Stimulated activated CD4-positive, alpha-beta T cell treated with anti-CD3 and anti-CD28 coated beads, Interleukin-1b, Interleukin-23, amount 100 ng/mL, for 48 hours (primary cell): ENCODE results near the gene PRKCH.

Source experiments
- DNase-seq: peaks from one replicate; pipeline ENCODE4 v3.0.0-alpha.2; 2020

The PRKCH gene

GRCh38 chr14:61499991-61500390 lies 178.6 kb downstream of the PRKCH start:
- no peak for DNase-seq

DNA sequence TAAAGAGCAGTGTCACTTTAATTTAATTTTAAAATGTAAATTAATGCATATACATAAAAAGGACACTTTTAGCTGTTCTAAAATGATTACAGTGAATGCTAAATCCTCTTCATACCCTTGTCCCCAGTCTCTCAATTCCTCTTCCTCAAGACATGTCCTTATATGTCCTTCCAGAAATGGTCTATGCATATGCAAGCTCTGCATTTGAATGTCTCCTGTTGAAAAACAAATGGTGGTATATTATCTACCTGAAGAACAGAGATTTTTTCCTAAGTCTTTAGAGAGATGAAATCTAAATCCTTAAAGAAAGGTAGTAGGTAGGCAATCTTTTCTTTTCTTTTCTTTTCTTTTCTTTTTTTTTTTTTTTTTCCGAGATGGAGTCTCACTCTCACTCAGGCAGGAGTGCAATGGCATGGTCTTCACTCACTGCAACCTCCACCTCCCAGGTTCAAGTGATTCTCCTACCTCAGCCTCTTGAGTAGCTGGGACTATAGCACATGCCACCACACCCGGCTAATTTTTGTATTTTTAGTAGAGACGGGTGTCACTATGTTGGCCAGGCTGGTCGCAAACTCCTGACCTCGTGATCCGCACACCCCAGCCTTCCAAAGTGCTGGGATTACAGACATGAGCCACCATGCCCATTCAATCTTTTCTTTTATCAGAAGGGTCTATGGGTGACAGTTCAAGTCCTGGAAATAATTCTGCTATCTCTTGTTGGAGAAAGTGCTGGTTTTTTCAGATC lies 180.5 kb downstream of the PRKCH start:
- DNase-seq = no peak

GRCh38 chr14:61502459-61503093 lies 181.2 kb downstream of the PRKCH start:
- peak; percentile 59 for DNase-seq

GRCh38 chr14:61503167-61503801 lies 181.9 kb downstream of the PRKCH start:
- peak; percentile 83 for DNase-seq

DNA sequence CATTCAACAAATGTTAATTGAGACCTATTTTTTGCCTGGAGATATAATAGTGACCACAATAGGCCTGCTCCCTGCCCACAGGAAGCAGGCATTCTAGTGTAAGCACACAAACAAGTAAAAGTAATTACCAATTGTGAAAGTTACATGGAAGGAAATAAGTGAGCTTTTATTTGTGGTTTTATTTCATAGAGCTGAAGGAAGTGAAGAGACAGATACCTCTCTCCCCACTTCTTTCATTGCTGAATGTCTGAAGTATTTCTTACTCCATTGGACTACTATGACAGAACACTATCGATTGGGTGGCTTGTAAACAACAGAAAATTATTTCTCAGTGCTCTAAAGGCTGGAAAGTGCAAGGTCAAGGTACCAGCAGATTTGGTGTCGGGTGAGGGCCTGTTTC lies 183.5 kb downstream of the PRKCH start:
- DNase-seq = no peak

- DNase-seq = peak; percentile 35
Observed at GRCh38 chr14:61505815-61506809, 184.7 kb downstream of the PRKCH start.

DNA sequence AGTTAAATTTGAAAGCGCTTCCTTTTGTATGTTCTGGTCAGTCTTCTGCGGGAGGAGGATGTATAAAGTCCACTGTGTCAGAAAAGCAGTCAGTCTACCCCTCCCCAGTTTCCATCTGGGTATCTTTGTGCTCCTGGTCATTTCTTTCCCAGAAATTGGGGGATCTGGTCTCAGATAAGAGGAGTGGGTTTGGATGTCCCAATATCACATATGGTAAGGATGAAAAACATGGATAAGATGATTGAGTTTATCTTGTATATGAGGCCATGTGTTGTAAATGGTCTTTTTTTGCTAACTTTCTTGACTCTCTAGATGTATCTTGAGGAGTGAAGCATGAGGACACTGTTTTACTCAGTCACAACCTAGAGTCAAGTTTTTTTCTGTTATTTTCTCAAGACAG lies 187.1 kb downstream of the PRKCH start:
- DNase-seq = no peak

GRCh38 chr14:61510736-61511557 lies 189.6 kb downstream of the PRKCH start:
- peak; percentile 40 for DNase-seq

DNA sequence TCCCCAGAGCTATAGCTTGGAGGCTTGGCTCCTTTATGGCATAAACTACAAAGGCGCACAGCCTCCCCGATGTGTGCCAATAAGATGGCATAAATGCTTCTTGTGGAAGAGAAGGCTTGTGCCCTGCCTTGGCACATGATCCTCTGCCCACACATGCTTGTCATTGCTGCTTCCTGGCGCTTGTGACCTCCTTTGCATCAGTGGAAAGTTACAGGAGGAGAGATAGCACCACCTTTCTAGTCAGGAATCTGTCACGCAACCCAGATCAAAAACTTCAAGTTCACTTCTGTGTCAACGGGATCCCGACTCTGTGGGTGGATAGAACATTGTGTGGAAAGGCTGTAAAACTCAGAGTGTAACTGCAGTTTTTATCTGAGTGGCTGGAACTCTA lies 190.2 kb downstream of the PRKCH start:
- peak; percentile 84 for DNase-seq

GRCh38 chr14:61512026-61512834 lies 190.9 kb downstream of the PRKCH start:
- DNase-seq = no peak

- no peak for DNase-seq
Observed at GRCh38 chr14:61513986-61514830, 192.8 kb downstream of the PRKCH start.

DNA sequence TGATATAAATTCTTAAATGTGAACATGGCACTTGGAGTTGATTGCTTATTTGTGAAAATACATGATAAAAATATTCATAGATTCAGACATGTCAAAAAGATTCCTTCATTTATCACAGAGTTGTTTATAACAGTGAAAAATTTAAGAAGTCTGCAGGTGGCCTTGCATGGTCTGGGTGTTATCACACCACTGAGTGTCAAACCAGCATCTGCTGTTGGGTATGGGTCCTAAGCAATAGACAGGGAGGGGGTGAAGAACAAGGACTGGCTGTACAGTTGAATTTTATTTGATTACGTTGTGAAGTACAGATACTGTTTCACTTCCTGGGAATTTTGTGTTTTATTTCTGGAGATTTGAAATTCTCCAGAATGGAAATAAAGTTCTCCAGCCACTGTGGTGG lies 193.5 kb downstream of the PRKCH start:
- DNase-seq = no peak

GRCh38 chr14:61515436-61516117 lies 194.2 kb downstream of the PRKCH start:
- DNase-seq = no peak

DNA sequence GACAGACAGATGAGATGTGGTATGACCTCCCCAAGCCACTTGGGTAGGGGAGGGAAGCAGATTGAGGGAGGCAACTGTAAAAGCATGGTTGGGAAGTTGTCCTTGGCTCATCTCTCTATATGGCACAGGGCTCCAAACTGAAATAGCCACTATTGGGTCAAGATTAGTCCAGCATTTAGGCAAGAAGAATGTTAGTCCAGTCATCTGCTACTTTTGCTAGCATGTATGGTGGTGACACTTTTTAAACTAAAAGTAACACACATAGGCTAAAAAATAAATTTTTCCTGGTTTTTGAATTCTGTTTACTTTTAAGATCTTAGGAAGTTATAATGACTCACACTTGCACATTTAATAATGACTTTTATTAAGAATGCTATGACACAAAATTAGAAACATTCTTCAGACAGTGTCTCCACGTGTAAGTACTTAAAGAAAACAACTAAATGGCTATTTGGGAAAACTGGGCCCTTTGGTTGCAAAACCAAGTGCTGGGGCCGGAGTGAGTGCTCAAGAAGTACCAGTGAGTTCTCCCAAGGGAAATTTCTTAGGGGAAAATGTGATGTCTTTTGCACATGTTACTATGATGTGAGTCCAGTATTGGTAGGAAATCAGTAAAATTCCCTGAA lies 194.9 kb downstream of the PRKCH start:
- no peak for DNase-seq

- no peak for DNase-seq
Observed at GRCh38 chr14:61516964-61517653, 195.7 kb downstream of the PRKCH start.

DNA sequence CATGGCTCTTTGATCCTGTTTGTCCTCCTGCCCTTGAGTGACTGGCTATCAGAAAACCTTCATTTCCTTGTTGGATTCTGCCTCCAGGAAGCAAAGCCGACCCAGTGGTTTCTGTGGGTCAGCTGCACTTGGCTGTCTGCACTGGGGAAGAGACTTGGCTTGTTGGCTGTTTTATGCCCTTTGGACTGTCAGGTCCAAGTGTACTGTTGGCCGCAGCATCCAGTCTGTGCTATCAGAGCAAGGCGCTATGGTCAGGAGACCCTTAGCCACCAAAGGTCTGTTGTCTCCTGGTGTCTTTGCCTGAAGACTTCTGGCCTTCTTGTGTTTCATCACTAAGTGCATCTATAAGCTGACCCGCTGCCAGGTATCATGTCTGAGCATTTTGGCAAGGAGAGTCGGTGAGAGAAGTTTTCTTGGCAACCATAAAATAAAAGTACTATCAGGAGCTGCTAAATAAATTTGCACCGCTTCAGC lies 196.6 kb downstream of the PRKCH start:
- DNase-seq = no peak

DNA sequence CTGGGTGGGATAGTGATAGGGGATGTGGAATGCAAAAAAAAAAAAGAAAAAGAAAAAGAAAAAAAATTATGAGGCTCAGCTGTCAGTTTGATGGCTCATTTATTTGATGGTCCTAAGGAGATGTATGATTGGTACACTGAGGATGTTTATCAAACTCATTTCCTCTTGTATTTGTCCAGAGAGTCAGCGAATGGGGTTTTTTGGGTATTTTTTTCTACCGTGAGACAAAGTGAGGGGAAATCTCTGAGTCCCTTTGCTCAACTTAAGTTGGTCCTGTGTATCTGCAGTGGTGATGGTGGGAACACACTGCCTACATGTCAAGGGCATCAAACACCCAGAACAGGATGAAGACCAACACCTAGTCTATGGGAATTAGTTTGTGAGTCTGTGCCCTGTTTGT lies 197.0 kb downstream of the PRKCH start:
- no peak for DNase-seq

DNA sequence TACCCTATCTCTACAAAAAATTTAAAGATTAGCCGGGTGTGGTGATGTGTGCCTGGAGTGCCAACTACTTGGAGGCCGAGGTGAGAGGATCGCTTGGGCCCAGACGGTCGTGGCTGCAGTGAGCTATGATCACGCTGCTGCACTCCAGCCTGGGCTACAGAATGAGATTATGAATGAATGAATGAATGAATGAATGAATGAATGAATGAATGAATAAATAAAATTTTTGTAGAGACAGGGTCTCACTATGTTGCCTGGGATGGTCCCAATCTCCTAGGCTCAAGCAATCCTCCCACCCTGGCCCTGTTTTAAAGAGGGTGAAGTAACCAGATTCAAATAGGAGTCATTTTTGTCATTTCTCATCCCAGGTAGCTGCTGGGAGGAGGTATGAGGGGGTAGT lies 197.7 kb downstream of the PRKCH start:
- no peak for DNase-seq
